Mucosa of descending colon (tissue), 3 donors: ENCODE measurements around the gene RALGAPA1. TPM values are rescaled to one million over a fixed set of nuclear protein-coding genes. Genes with fewer than 3 reads are reported as not detected.
"Not testable (repeated sequence)": the region's sequence is repeated elsewhere in the genome, so short reads cannot be mapped to it uniquely, and the experiment has no call there.

Experiments
- ATAC-seq: fragments of 200-7000 bp; cut with Tn5 transposase; one replicate; pipeline ENCODE4 v1.9.1; 2020; ENCODE audit warnings: mild to moderate bottlenecking, moderate library complexity
- DNase-seq, 3 donors: peaks; one replicate each; pipeline ENCODE4 v3.0.0-alpha.2; 2020
- H3K36me3 ChIP-seq: fragments of 200-600 bp; one replicate; pipeline ENCODE4 v1.8.0; 2021; ENCODE audit warnings: low read depth, mild to moderate bottlenecking
- H3K4me1 ChIP-seq: fragments of 200-600 bp; one replicate; pipeline ENCODE4 v1.8.0; 2021; ENCODE audit warnings: low read depth, mild to moderate bottlenecking
- H3K4me3 ChIP-seq: fragments of 200-600 bp; one replicate; pipeline ENCODE4 v1.8.0; 2021; ENCODE audit warnings: mild to moderate bottlenecking
- H3K9me3 ChIP-seq: fragments of 200-600 bp; one replicate; pipeline ENCODE4 v1.8.0; 2021; ENCODE audit warnings: mild to moderate bottlenecking
- intact Hi-C, 2 donors: fragments of 100-400 bp; cut with DNase I in 1 of 2; cut with micrococcal nuclease in 1 of 2; formaldehyde crosslinking; loops; one replicate each; pipeline versions ENCODE4 v1.11.0 to v1.11.1; 2022; cut with DNase I, micrococcal nuclease
- total RNA-seq, 3 donors: library from RNA; stranded (reverse); fragmentation: NEBNext Ultra II Directional in 2 of 3; extraction: Animal tissue kit (Norgen Biotek cat#: 25700) in 2 of 3; gene quantifications; one replicate each; pipeline versions ENCODE4 v1.2.1 to v1.2.4, GENCODE V29; 2021 to 2023
- TF ChIP-seq, protein P1 (sequence below): fragments of 200-600 bp; IDR thresholded peaks from one replicate; pipeline ENCODE4 v1.8.0; 2022; ENCODE audit warnings: antibody characterized with exemption, mild to moderate bottlenecking
- donor health status: DM: no; HTN: no; CAD: no; lungs with moderate emphysema.
- donor health status: DM: no; HTN: no; CAD: no.
- donor health status: DM: no; HTN: yes; CAD: no.

The RALGAPA1 gene
- total RNA-seq, 3 donors from 2014 or later = 64.4 to 92.1 (median 90.6) TPM

DNA sequence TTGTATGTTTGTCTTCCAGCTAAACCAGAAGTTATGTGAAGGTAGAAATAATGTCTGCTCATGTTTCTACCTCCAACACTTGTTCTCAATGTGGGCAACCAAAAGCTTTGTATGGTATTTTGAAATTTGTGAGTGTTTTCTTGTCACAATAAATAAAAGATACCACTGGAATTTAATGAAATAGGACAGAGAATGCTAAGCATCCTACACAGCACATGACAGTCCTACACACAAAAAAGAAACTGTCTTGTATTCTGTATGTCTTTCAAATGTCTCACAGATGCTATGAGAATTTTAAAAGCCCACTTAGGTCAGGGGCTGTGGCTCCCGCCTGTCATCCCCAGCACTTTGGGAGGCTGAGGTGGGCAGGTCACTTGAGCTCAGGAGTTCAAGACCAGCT is 68.9 kb downstream of the RALGAPA1 start:
- Histone ChIP-seq H3K36me3 (no peaks in the 10 kb centered on the region), H3K4me1 (no peaks in the 10 kb centered on the region), H3K4me3 (no peak overlapping the region), H3K9me3 (no peaks in the 10 kb centered on the region)
- intact Hi-C loops = no loop called here
- TF ChIP-seq, protein P1, sequence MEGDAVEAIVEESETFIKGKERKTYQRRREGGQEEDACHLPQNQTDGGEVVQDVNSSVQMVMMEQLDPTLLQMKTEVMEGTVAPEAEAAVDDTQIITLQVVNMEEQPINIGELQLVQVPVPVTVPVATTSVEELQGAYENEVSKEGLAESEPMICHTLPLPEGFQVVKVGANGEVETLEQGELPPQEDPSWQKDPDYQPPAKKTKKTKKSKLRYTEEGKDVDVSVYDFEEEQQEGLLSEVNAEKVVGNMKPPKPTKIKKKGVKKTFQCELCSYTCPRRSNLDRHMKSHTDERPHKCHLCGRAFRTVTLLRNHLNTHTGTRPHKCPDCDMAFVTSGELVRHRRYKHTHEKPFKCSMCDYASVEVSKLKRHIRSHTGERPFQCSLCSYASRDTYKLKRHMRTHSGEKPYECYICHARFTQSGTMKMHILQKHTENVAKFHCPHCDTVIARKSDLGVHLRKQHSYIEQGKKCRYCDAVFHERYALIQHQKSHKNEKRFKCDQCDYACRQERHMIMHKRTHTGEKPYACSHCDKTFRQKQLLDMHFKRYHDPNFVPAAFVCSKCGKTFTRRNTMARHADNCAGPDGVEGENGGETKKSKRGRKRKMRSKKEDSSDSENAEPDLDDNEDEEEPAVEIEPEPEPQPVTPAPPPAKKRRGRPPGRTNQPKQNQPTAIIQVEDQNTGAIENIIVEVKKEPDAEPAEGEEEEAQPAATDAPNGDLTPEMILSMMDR = no peak
- ATAC-seq (no peak), DNase-seq (no peak)

DNA sequence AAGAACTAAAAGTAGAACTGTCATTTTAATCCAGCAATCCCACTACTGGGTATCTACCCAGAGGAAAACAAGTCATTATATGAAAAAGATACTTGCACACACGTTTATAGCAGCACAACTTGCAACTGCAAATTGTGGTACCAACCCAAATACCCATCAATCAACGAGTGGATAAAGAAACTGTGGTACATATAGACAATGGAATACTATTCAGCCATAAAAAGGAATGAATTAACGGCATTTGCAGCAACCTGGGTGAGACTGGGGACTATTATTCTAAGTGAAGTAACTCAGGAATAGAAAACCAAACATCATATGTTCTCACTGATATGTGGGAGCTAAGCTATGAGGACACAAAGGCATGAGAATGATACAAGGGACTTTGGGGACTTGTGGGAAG is 73.9 kb downstream of the RALGAPA1 start:
- H3K4me1 ChIP-seq, H3K9me3 ChIP-seq, H3K36me3 ChIP-seq, H3K4me3 ChIP-seq, DNase-seq, ATAC-seq, intact Hi-C loops: not testable (repeated sequence)

DNA sequence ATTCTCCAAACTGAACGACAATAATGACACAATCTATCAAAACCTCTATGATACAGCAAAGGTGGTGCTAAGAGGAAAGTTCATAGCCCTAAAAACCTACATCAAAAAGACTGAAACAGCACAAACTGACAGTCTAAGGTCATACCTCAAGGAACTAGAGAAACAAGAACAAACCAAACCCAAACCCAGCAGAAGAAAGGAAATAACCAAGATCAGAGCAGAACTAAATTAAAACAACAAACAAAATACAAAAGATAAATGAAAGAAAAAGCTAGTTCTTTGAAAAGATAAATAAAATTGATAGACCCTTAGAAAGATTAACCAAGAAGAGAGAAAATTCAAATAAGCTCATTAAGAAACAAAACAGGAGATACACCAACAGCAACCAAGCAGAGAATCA is 75.6 kb downstream of the RALGAPA1 start:
- H3K36me3 ChIP-seq, DNase-seq, H3K9me3 ChIP-seq, H3K4me3 ChIP-seq, H3K4me1 ChIP-seq, intact Hi-C loops, ATAC-seq: not testable (repeated sequence)

DNA sequence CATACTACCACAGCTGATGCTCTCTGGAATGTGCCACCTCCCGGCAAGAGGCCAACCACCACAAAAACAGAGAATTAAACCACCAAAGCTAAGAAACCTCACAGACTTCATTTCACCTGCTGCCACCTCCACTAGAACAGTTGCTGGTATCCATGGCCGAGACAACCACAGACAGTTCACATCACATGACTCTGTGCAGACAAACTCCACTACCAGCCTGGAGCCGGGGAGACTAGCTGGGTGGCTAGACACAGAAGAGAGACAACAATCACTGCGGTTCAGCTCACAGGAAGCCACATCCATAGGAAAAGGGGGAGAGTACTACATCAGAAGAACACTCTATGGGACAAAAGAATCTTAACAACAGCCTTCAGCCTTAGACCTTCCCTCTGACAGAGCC is 78.2 kb downstream of the RALGAPA1 start:
- DNase-seq = no peak
- ATAC-seq = no peak
- no peaks in the 10 kb centered on the region for H3K9me3 ChIP-seq
- intact Hi-C loops = no loop called here
- H3K36me3 ChIP-seq = no peaks in the 10 kb centered on the region
- TF ChIP-seq, protein P1 = no peak
- H3K4me1 ChIP-seq = no peaks in the 10 kb centered on the region
- H3K4me3 ChIP-seq = no peak overlapping the region

DNA sequence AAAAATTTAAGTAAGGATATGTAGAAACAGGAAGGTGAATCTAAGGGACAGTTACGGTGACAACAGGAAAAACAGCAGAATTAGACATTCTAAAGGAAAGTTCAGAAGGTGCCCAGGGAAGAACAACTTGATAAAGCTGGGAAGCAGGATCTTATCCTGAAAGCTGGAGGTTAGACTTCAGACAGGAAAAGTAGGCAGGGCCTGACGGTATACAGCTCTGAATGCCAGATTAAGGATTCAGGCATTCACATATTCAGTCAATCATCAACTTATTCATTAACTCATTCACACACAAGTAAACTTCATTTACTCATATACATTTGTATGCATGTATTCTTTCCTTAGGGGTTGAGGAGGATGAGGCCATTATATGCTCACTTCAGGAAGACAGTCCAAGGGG is 81.3 kb downstream of the RALGAPA1 start:
- no peak overlapping the region for H3K4me3 ChIP-seq
- no peak for DNase-seq
- TF ChIP-seq, protein P1 = no peak

DNA sequence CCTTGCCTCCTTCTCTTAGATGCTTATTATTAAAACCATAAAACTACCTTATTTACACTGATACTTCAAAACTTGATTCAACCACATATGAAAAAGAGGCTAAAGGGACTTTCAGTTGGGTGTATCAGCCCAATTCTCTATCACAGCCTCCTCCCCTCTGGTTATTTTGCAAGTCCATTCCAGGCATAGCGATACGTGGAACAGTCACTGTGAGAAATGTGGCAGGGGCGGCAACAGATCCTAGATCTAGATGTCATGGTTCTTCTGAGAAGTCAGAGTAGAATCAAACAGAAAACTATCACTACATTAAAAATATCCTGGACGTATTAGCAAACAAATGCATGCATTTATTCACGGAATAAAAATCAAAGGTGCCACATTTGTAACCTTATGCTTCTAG is 83.2 kb downstream of the RALGAPA1 start:
- Histone ChIP-seq H3K4me3 (no peak overlapping the region), H3K4me1 (no peaks in the 10 kb centered on the region), H3K36me3 (no peaks in the 10 kb centered on the region), H3K9me3 (no peaks in the 10 kb centered on the region)
- TF ChIP-seq, protein P1 = no peak
- ATAC-seq (no peak), DNase-seq (no peak)
- intact Hi-C loops = no loop called here

More for the DNA sequence above, 81.3 kb downstream of the RALGAPA1 start:
- ATAC-seq = no peak
- no peaks in the 10 kb centered on the region for H3K36me3 ChIP-seq
- intact Hi-C loops = no loop called here
- no peaks in the 10 kb centered on the region for H3K9me3 ChIP-seq
- no peaks in the 10 kb centered on the region for H3K4me1 ChIP-seq

DNA sequence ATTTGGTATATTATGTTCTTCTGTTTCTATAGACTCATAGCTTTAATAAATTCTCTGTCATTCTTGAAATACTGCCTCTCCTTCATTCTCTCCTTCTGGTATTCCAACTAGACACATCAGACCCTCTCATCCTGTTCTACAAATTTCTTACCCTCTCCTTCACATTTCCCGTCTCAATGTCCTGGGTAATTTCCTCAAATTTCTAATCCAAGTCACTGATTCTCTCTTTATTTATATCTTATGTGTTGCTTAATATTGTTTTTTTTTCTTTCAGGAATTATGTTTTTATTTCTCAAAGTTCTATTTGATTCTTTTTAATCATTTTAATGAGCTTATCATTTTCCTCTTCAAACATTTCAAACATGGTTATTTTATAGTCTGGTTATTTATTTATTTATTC is 94.0 kb downstream of the RALGAPA1 start:
- H3K4me1 ChIP-seq = no peaks in the 10 kb centered on the region
- no peak for ATAC-seq
- peaks cover 10% of the 10 kb centered on the region for H3K36me3 ChIP-seq
- intact Hi-C loops = no loop called here
- no peak overlapping the region for H3K4me3 ChIP-seq
- H3K9me3 ChIP-seq = no peaks in the 10 kb centered on the region
- TF ChIP-seq, protein P1 = no peak
- no peak for DNase-seq
